Measurements from ENCODE around the gene SLC6A20. TPM values are rescaled to one million over a fixed set of nuclear protein-coding genes. Genes with fewer than 3 reads are reported as not detected.

Gene SLC6A20
- total RNA-seq, 2 experiments from 2014 or later = not detected

DNA sequence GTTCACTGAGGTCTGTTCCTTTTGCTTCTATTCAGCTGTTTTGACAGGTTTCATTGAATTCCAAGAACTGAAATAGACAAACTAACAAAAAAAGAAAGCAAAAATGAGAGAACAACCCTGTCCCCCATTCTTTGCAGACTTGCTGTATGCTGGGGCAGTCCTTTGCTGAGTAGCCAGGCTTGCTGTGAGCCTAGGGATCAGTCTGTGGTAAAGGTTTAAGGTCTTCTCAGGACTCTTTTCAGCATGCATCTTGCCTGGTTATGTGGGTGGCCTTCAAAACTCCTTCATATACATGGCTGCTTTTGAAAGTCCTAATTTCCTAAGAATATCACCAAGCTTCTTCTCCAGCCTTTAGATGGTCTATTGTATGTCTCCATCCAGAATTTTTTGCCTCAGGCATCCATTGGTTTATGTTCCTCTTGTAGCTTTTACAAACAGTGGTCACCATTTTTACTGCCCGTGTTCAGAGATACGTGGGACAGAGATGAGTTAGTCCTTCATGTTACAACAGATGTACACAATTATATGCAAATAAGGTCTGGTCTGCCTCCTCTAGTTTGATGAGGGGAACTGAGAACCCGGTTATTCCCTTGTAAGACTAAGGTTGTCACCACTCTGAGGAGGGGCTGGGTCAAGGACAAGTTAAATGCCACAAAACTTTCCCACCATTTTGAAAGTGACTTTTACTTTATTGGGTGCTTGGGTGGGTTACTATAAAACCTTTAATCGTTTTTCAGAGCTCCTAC lies 65.8 kb downstream of the SLC6A20 start:
- DNase-seq (no peak), ATAC-seq (no peak)
- POLR2A ChIA-PET = no interaction called here
- peaks cover 2% of the 10 kb centered on the region for H3K4me1 Mint-ChIP-seq (ENCODE audit: low read depth)
- no peaks in the 10 kb centered on the region for H3K9me3 Mint-ChIP-seq (ENCODE audit: insufficient read depth)
- H3K27ac Mint-ChIP-seq = no peak overlapping the region
- no peak overlapping the region for H3K4me3 Mint-ChIP-seq
- H3K36me3 Mint-ChIP-seq (ENCODE audit: low read depth) = peaks cover 64% of the 10 kb centered on the region
- H3K27me3 Mint-ChIP-seq (ENCODE audit: low read depth) = no peaks in the 10 kb centered on the region
- CTCF ChIA-PET = interaction anchor here (1.1 kb wide), 1 partner anchor 12 kb away, joined by 3 read pairs; no protein-coding TSS in a partner anchor

DNA sequence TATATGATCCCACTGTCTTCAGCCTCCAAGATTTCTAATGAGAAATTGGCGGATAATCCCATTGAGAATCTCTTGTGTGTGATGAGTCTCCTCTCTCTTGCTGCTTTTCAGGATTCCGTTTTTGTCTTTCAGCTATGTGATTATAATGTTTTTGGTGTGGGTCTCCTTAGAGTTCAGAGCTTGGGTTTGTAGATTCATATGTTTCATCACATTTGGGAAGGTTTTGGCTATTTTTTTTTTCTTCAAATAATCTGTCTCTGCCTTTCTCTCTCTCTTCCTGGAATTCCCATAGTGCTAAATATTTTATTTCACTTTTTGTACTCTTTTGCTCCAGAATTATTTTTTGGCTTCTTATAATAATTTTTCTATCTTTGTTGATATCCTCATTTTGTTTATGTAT lies 66.7 kb downstream of the SLC6A20 start:
- DNase-seq = no peak
- Mint-ChIP-seq H3K9me3 (ENCODE audit: insufficient read depth) (no peaks in the 10 kb centered on the region), H3K4me1 (ENCODE audit: low read depth) (peaks cover 5% of the 10 kb centered on the region), H3K36me3 (ENCODE audit: low read depth) (peaks cover 64% of the 10 kb centered on the region), H3K27me3 (ENCODE audit: low read depth) (no peaks in the 10 kb centered on the region), H3K27ac (peak overlapping the region; percentile 58), H3K4me3 (no peak overlapping the region)
- ATAC-seq = no peak
- ChIA-PET CTCF (interaction anchor here (0.7 kb wide), 1 partner anchor 190 kb away, joined by 3 read pairs; no protein-coding TSS in a partner anchor), POLR2A (no interaction called here)

- POLR2A ChIA-PET = no interaction called here
Measured at GRCh38 chr3:45724911-45725310, 71.4 kb downstream of the SLC6A20 start.

DNA sequence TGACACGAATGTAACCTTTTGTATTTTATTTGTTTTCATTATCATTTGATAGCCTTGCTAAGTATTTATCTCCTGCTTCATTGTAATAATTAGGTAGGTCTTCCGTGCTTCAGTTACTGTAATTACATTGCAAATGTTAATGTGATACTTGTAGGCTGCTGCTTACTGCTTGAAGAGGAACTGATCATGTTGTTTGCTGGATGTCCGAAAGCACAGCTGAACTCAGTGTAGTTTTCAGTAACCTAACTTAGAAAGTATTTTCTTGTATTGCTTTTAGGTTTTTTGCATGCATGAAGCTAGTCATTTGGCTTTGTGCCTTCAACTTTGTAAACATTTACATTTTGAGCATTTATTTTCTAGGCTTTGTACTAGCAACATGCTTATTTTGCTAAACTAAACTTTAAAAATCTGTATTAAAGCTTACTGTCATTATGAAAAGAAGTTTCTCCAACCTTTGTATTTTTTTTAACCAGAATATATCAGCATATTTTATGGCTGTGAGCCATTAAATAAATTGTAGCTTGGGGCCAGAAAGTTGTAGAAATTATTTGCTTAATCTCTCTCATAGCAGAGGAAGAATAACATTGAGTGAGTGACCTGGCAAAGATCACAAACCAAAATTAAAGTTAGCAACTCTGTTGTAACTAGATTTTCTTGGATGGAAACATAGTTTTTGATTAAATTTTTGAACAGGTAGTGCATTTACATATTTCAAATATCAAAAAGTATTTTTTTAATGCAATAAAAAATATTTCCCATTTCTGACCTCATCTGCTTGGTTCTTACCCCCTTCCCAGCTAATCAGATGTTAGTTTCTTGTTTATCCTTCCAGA lies 76.5 kb downstream of the SLC6A20 start:
- ChIA-PET CTCF (interaction anchor here (0.5 to 1.8 kb wide), 5 partner anchors 11 to 910 kb away, joined by 3 to 6 read pairs (median 4); no protein-coding TSS in a partner anchor), POLR2A (no interaction called here)
- peaks cover 6% of the 10 kb centered on the region for H3K4me1 Mint-ChIP-seq (ENCODE audit: low read depth)
- ATAC-seq (no peak), DNase-seq (no peak)
- H3K9me3 Mint-ChIP-seq (ENCODE audit: insufficient read depth) = no peaks in the 10 kb centered on the region
- no peak overlapping the region for H3K27ac Mint-ChIP-seq
- no peaks in the 10 kb centered on the region for H3K27me3 Mint-ChIP-seq (ENCODE audit: low read depth)
- H3K4me3 Mint-ChIP-seq = no peak overlapping the region
- H3K36me3 Mint-ChIP-seq (ENCODE audit: low read depth) = peaks cover 71% of the 10 kb centered on the region

More at GRCh38 chr3:45724911-45725310, 71.4 kb downstream of the SLC6A20 start:
- no peak overlapping the region for H3K4me3 Mint-ChIP-seq
- H3K4me1 Mint-ChIP-seq (ENCODE audit: low read depth) = peaks cover 8% of the 10 kb centered on the region
- H3K27ac Mint-ChIP-seq = no peak overlapping the region
- H3K27me3 Mint-ChIP-seq (ENCODE audit: low read depth) = no peaks in the 10 kb centered on the region
- DNase-seq = no peak
- no peak for ATAC-seq
- no peaks in the 10 kb centered on the region for H3K9me3 Mint-ChIP-seq (ENCODE audit: insufficient read depth)
- CTCF ChIA-PET = interaction anchor here (1.1 kb wide), 1 partner anchor 354 kb away, joined by 4 read pairs; no protein-coding TSS in a partner anchor
- H3K36me3 Mint-ChIP-seq (ENCODE audit: low read depth) = peaks cover 69% of the 10 kb centered on the region

DNA sequence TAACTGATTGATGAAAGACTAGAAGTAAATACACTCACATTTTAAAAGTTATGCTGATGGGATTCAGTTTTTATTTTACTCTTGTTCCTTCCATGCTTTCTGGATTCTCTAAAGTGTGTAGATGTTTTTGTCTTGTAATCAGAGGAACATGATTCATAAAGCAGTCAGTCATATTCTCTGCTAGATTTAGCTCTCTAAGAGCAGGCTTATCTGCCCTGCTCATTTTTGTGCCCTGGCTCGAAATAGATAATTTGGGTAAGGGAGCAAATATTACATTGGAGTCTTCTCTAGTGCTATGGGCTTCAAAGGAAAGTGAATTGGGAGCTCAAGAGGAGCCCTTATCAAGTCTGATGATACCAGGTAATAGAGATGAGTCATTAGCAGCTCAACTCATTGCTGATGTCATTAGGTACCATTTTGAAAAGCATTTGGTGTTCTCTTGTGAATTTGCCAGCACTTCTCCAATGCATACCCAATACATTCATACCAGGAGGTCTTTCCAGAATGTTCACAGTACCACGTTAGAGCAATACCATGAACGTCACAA lies 79.5 kb downstream of the SLC6A20 start:
- ChIA-PET CTCF (interaction anchor here (0.9 kb wide), 1 partner anchor 27 kb away, joined by 3 read pairs; no protein-coding TSS in a partner anchor), POLR2A (no interaction called here)
- no peaks in the 10 kb centered on the region for H3K27me3 Mint-ChIP-seq (ENCODE audit: low read depth)
- no peak overlapping the region for H3K27ac Mint-ChIP-seq
- peaks cover 2% of the 10 kb centered on the region for H3K4me1 Mint-ChIP-seq (ENCODE audit: low read depth)
- H3K36me3 Mint-ChIP-seq (ENCODE audit: low read depth) = peaks cover 57% of the 10 kb centered on the region
- no peak overlapping the region for H3K4me3 Mint-ChIP-seq
- H3K9me3 Mint-ChIP-seq (ENCODE audit: insufficient read depth) = no peaks in the 10 kb centered on the region
- ATAC-seq (no peak), DNase-seq (no peak)

- no peaks in the 10 kb centered on the region for H3K9me3 Mint-ChIP-seq (ENCODE audit: insufficient read depth)
- no peak overlapping the region for H3K27ac Mint-ChIP-seq
- peaks cover 4% of the 10 kb centered on the region for H3K4me1 Mint-ChIP-seq (ENCODE audit: low read depth)
- ChIA-PET POLR2A (no interaction called here), CTCF (interaction anchor here (1.0 kb wide), 1 partner anchor 22 kb away, joined by 3 read pairs; no protein-coding TSS in a partner anchor)
- H3K4me3 Mint-ChIP-seq = no peak overlapping the region
- no peak for DNase-seq
- no peak for ATAC-seq
- H3K36me3 Mint-ChIP-seq (ENCODE audit: low read depth) = peaks cover 60% of the 10 kb centered on the region
- no peaks in the 10 kb centered on the region for H3K27me3 Mint-ChIP-seq (ENCODE audit: low read depth)
Measured at GRCh38 chr3:45715945-45716344, 80.4 kb downstream of the SLC6A20 start.

DNA sequence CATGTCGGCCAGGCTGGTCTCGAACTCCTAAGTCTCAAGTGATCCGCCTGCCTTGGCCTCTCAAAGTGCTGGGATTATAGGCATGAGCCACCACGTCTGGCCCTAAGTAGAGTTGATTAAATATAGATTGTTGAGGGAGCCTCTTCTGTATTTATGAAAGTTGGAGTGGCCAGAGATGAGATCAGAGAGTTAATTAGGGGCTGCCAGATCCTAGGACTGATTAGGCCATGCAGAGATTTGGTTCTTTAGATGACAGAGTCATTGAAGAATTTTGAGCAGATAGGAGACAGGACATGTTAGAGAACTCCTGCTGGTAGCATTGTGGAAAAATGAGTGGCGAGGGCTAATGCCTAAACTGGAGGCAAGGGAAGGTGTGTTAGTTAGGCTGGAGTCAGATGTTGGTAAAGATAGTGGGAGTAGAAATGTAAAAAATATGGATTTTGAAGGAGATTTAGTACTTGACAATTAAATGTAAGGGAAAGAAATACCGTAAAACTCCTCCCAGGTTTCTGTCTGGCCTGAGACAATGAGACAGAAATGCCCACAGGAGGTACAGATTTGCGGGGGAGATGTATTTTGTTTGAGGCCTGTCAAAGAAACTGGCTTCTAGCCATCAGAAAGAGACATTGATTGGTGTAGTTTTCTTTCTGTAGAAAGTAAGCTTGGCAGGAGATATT lies 83.8 kb downstream of the SLC6A20 start:
- Mint-ChIP-seq H3K4me1 (ENCODE audit: low read depth) (peaks cover 6% of the 10 kb centered on the region), H3K27me3 (ENCODE audit: low read depth) (no peaks in the 10 kb centered on the region), H3K36me3 (ENCODE audit: low read depth) (peaks cover 56% of the 10 kb centered on the region), H3K9me3 (ENCODE audit: insufficient read depth) (no peaks in the 10 kb centered on the region), H3K4me3 (no peak overlapping the region), H3K27ac (no peak overlapping the region)
- ATAC-seq (no peak), DNase-seq (no peak)
- ChIA-PET CTCF (interaction anchor here (0.6 to 1.3 kb wide), 2 partner anchors 8 to 440 kb away, joined by 3 to 5 read pairs; no protein-coding TSS in a partner anchor), POLR2A (no interaction called here)

DNA sequence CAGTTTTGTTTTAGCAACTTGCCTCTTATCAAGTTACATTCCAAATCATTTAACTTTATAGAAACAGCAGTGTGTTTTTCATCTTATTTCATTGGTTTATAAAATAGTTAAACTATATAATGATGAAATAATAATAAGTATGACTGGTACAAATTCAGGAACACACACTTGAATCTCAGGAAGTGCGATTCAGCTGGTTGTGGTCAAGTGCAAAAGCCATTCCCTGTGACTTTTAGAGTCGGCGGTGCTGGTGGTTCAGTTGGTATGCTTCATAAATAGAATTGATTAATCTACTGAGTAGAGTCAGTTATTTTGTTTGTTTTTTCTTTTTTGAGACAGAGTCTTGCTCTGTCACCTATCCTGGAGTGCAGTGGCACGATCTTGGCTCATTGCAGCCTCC lies 84.4 kb downstream of the SLC6A20 start:
- no peak for DNase-seq
- CTCF ChIA-PET = no interaction called here
- H3K27me3 Mint-ChIP-seq (ENCODE audit: low read depth) = no peaks in the 10 kb centered on the region
- no peaks in the 10 kb centered on the region for H3K9me3 Mint-ChIP-seq (ENCODE audit: insufficient read depth)
- no peak for ATAC-seq
- peaks cover 6% of the 10 kb centered on the region for H3K4me1 Mint-ChIP-seq (ENCODE audit: low read depth)
- POLR2A ChIA-PET = no interaction called here
- H3K36me3 Mint-ChIP-seq (ENCODE audit: low read depth) = peaks cover 55% of the 10 kb centered on the region
- no peak overlapping the region for H3K4me3 Mint-ChIP-seq
- H3K27ac Mint-ChIP-seq = no peak overlapping the region

DNA sequence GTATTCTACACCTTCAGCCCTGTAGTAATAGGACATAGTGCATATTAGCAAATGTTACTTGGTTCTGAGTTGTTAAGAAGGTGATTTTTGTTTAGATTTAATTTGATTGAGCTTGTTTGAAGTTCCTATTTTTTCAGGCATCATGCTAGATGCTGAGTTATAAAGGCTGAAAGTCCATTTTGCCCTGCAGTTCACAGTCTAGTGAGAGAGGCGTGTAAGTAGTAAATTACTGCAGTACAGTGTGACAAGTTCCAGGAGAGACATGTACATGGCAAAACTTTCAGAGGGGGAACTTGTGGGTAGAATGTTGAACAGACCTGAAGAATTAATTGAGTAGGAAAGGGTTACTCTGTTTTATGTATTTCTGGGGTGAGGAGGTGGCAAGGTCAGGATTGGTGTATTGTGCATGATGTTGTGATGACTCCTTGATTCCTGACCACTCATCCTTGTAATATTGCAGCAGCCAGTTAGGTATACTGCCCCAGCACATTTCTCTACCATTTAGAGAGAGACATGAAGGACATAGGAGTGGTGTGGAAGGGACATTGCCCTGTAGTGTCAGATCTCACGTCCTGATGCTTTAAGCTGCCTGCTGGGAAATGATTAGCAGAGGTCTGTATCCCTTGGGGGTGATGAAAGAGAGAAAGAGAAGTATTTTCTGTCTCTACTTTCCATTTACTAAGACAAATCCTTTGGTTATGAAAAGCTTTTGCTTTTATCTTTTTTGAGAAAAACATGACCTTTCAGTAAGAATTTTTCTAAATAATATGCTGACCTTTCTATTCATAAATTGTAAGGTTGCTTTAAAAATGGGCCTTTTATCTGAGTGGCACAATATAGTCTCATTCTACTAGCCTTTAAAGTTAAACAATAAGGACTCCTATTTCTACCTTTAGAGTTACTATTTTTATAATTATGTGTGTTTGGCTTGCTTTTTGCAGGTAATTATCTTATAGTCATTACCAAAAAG lies 90.2 kb downstream of the SLC6A20 start:
- POLR2A ChIA-PET = no interaction called here
- H3K4me1 Mint-ChIP-seq (ENCODE audit: low read depth) = peaks cover 19% of the 10 kb centered on the region
- ATAC-seq (no peak), DNase-seq (no peak)
- peak overlapping the region; percentile 4 for H3K27ac Mint-ChIP-seq
- H3K4me3 Mint-ChIP-seq = no peak overlapping the region
- H3K27me3 Mint-ChIP-seq (ENCODE audit: low read depth) = no peaks in the 10 kb centered on the region
- H3K9me3 Mint-ChIP-seq (ENCODE audit: insufficient read depth) = no peaks in the 10 kb centered on the region
- CTCF ChIA-PET = interaction anchor here (0.9 to 3.8 kb wide), 4 partner anchors 12 to 46 kb away, joined by 3 to 17 read pairs (median 6); no protein-coding TSS in a partner anchor
- peaks cover 51% of the 10 kb centered on the region for H3K36me3 Mint-ChIP-seq (ENCODE audit: low read depth)
